Stimulated activated CD4-positive, alpha-beta T cell treated with anti-CD3 and anti-CD28 coated beads, TNF-alpha, amount 100 ng/mL, for 4 hours (primary cell): ENCODE results near the gene ATP9B.
"Not testable (repeated sequence)": the region's sequence is repeated elsewhere in the genome, so short reads cannot be mapped to it uniquely, and the experiment has no call there.

ENCODE experiments used
- DNase-seq, 3 experiments: peaks; one replicate each; pipeline ENCODE4 v3.0.0-alpha.2; 2020; ENCODE audit warnings: low read depth in 3 of 3

The ATP9B gene

GRCh38 chr18:79241755-79242154, 172.6 kb downstream of the ATP9B start:
- no peak for DNase-seq

- no peak for DNase-seq
These were observed 173.1 kb downstream of the ATP9B start for GRCh38 chr18:79242246-79242645.

- DNase-seq: no peak
These were observed 176.4 kb downstream of the ATP9B start for GRCh38 chr18:79245517-79246001.

GRCh38 chr18:79246309-79247108, 177.3 kb downstream of the ATP9B start:
- DNase-seq: peak; percentile 41 to 55 (median 50)

- DNase-seq: no peak
These were observed 179.4 kb downstream of the ATP9B start for GRCh38 chr18:79248495-79249060.

GRCh38 chr18:79250301-79250981, 181.2 kb downstream of the ATP9B start:
- DNase-seq: no peak

- no peak for DNase-seq
These were observed 181.8 kb downstream of the ATP9B start for GRCh38 chr18:79251021-79251420.

- DNase-seq: no peak
These were observed 183.9 kb downstream of the ATP9B start for GRCh38 chr18:79252904-79253633.

- DNase-seq: no peak
These were observed 188.3 kb downstream of the ATP9B start for GRCh38 chr18:79257480-79257879.

- no peak for DNase-seq
These were observed 189.3 kb downstream of the ATP9B start for GRCh38 chr18:79258447-79258846.

GRCh38 chr18:79259218-79259617, 190.0 kb downstream of the ATP9B start:
- no peak for DNase-seq

GRCh38 chr18:79260023-79260422, 190.8 kb downstream of the ATP9B start:
- no peak for DNase-seq

- no peak for DNase-seq
These were observed 191.3 kb downstream of the ATP9B start for GRCh38 chr18:79260510-79260909.

GRCh38 chr18:79265068-79265467, 195.9 kb downstream of the ATP9B start:
- DNase-seq: not testable (repeated sequence)

GRCh38 chr18:79271812-79272211, 202.6 kb downstream of the ATP9B start:
- DNase-seq: not testable (repeated sequence)

- DNase-seq: no peak
These were observed 203.7 kb downstream of the ATP9B start for GRCh38 chr18:79272916-79273315.

- no peak for DNase-seq
These were observed 205.6 kb downstream of the ATP9B start for GRCh38 chr18:79274823-79275222.

- no peak for DNase-seq
These were observed 206.3 kb downstream of the ATP9B start for GRCh38 chr18:79275461-79275860.

GRCh38 chr18:79275992-79276391, 206.8 kb downstream of the ATP9B start:
- no peak for DNase-seq

GRCh38 chr18:79278896-79279295, 209.7 kb downstream of the ATP9B start:
- no peak for DNase-seq

- DNase-seq: no peak
These were observed 214.1 kb downstream of the ATP9B start for GRCh38 chr18:79283131-79283810.
